Neural crest cell (in vitro differentiated cells): ENCODE measurements around the gene ZNF628. TPM values are rescaled to one million over a fixed set of nuclear protein-coding genes. Genes with fewer than 3 reads are reported as not detected.

Source experiments
- DNase-seq: peaks from one replicate; pipeline ENCODE4 v3.0.0; 2021; ENCODE audit warnings: low read depth, mixed read lengths, low spot score
- H3K27ac Mint-ChIP-seq: one replicate; pipeline ENCODE4 v1.8.0; 2021; ENCODE audit warnings: mild to moderate bottlenecking, mixed read lengths; ENCODE audit not compliant: unreplicated experiment
- H3K27me3 Mint-ChIP-seq: 2 replicates; pipeline ENCODE4 v1.8.0; 2021; ENCODE audit warnings: low read depth, mild to moderate bottlenecking, mixed read lengths
- H3K36me3 Mint-ChIP-seq: 2 replicates; pipeline ENCODE4 v1.8.0; 2021; ENCODE audit warnings: low read depth, mild to moderate bottlenecking, mixed read lengths
- H3K4me1 Mint-ChIP-seq: 2 replicates; pipeline ENCODE4 v1.8.0; 2021; ENCODE audit warnings: mixed read lengths
- H3K4me3 Mint-ChIP-seq: one replicate; pipeline ENCODE4 v1.8.0; 2021; ENCODE audit warnings: mild to moderate bottlenecking, mixed read lengths
- H3K9me3 Mint-ChIP-seq: 2 replicates; pipeline ENCODE4 v1.8.0; 2021; ENCODE audit warnings: mixed read lengths
- CTCF ChIP-seq: fragments of 200-600 bp; sonication (generic); conservative IDR thresholded peaks from 2 replicates; pipeline ENCODE4 v1.5.0; 2021; ENCODE audit warnings: antibody characterized with exemption, mild to moderate bottlenecking
- total RNA-seq: library from RNA; stranded (reverse); gene quantifications from 2 replicates; pipeline ENCODE4 v1.2.1, GENCODE V29; 2021

Gene ZNF628
- total RNA-seq, 1 donor from 2014 or later, result 15.0 TPM

GRCh38 chr19:55461259-55461973 lies 15.0 kb upstream of the ZNF628 start, which contains the start of gene ISOC2:
TSS of gene ISOC2 (minus strand) at chr19:55461642. CDS start at chr19:55456486, 5,156 bp downstream.
- H3K9me3 Mint-ChIP-seq, result no peaks in the 10 kb centered on the region
- peak within 1 kb of the TSS; percentile 91 for H3K4me3 Mint-ChIP-seq
- H3K36me3 Mint-ChIP-seq, result no peaks in the 10 kb centered on the region
- peaks cover 7% of the 10 kb centered on the region for H3K27me3 Mint-ChIP-seq
- H3K4me1 Mint-ChIP-seq, result peaks cover 20% of the 10 kb centered on the region
- peak within 1 kb of the TSS; percentile 22 for H3K27ac Mint-ChIP-seq
- TF ChIP-seq CTCF, result no peak
- peak; percentile 100 for DNase-seq

DNA sequence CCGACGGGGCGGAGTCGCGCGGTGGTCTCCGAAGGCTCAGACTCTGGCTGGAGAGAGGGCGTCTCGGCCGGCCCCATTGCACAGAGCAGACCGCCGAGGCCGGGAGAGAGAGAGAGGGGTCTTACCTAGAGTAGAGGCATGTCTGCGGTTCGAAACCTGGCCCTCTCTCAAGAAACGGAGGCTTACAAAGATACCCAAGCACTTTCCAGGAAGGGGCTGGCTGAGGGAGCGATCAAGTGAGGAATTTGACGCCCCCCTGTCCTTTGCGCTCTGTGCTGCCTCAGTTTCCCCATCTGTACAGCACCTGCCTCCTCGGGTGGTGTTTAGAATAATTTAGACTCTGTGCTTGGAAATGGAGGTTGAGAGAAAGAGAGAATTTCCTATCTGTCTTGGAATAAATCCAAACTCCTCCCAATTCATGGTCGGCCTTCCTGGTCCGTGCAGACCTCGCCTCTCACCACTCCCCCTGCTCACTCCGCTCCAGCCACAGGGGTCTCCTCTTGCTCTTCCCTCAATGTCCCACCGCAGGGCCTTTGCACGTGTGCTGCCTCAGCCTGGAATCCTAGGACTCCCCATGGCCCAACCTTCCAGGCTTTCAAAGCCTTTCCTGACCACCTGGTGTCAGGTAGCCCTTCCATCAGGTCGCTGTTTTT lies 14.3 kb upstream of the ZNF628 start:
- Mint-ChIP-seq H3K27ac (peak overlapping the region; percentile 22), H3K9me3 (no peaks in the 10 kb centered on the region)

DNA sequence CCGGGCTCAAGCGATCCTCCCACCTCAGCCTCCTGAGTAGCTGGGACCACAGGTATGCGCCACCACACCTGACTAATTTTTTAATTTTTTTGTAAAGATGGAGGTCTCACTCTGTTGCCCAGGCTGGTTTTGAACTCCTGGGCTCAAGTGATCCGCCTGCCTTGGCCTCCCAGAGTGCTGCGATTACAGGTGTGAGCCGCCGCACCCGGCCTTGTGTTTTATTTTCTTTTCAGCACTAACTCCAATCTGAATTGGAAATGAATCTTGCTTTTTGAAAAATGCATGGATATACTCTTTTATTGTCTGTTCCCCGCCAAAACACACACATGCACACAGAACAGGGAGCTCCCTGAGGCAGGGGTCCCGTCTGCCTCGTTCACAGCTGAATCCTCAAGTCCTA lies 13.7 kb upstream of the ZNF628 start:
- Mint-ChIP-seq H3K4me3 (peak overlapping the region; percentile 91), H3K27ac (no peak overlapping the region), H3K36me3 (no peaks in the 10 kb centered on the region), H3K4me1 (peaks cover 20% of the 10 kb centered on the region), H3K9me3 (no peaks in the 10 kb centered on the region), H3K27me3 (peaks cover 10% of the 10 kb centered on the region)
- TF ChIP-seq CTCF, result no peak
- DNase-seq, result no peak

More for the DNA sequence above, 14.3 kb upstream of the ZNF628 start:
- no peak for TF ChIP-seq CTCF
- peak overlapping the region; percentile 91 for H3K4me3 Mint-ChIP-seq
- peaks cover 10% of the 10 kb centered on the region for H3K27me3 Mint-ChIP-seq
- no peak for DNase-seq
- H3K4me1 Mint-ChIP-seq, result peaks cover 20% of the 10 kb centered on the region
- no peaks in the 10 kb centered on the region for H3K36me3 Mint-ChIP-seq

DNA sequence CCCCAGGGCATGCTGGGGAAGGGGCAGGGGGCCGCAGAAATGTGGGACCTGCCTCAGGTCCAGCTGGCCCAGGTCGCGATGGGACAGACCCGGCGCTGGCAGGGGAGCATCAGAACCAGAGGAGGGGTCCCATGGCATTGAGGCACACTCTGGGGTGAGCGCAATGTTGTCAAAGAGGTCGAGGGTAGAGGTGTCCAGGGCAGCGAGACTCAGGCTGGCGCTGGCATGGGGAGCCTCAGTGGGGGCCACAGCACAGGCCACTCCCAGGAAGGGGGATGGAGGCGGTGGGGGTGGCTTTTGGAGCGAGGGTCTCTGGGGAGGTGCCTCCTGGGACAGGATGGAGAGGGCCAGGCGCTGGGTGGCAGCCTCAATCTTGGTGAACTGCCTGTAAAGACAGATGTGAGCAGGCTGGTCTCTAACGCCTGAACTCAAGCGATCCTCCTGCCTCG lies 12.8 kb upstream of the ZNF628 start:
- no peak for DNase-seq
- Mint-ChIP-seq H3K27me3 (peaks cover 10% of the 10 kb centered on the region), H3K4me1 (peaks cover 20% of the 10 kb centered on the region), H3K9me3 (no peaks in the 10 kb centered on the region), H3K36me3 (no peaks in the 10 kb centered on the region), H3K4me3 (no peak overlapping the region), H3K27ac (no peak overlapping the region)
- TF ChIP-seq CTCF, result no peak

DNA sequence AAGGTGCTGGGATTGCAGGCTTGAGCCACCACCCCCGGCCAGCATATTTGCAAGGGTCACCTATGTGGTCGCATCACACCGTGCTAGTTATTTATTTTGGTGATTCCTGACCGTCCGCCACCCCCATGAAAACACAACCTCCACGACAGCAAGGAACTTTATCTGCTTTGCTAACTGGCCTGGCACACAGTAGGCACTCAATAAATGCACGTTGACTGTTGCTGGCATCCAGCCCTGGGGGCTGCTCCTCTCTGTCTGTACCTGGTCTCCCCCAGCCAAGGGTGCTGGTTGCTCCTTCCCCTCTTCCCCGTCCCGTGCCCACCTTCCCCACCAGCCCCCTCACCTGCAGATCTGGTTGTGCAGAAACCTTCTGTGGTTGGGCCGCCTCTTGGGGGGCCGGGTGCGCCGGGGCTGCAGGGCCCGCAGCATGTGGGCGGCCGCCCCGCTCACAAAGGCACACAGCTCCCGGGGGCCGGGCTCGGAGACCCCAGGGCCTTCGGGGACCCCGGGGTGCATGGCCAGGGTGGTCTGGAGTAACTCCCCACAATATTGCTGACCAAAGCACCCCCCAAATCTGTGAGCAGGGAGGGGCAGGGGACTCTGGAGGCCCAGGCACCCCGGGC lies 12.3 kb upstream of the ZNF628 start:
- no peak overlapping the region for H3K27ac Mint-ChIP-seq
- H3K36me3 Mint-ChIP-seq, result no peaks in the 10 kb centered on the region
- no peak for DNase-seq
- no peak for TF ChIP-seq CTCF
- H3K4me3 Mint-ChIP-seq, result no peak overlapping the region
- H3K27me3 Mint-ChIP-seq, result peaks cover 10% of the 10 kb centered on the region
- no peaks in the 10 kb centered on the region for H3K9me3 Mint-ChIP-seq
- H3K4me1 Mint-ChIP-seq, result peaks cover 20% of the 10 kb centered on the region
